Measurements from ENCODE around the gene TGM5. TPM values are rescaled to one million over a fixed set of nuclear protein-coding genes. Genes with fewer than 3 reads are reported as not detected.

Gene TGM5
- total RNA-seq, 4 donors from 2014 or later: not detected

DNA sequence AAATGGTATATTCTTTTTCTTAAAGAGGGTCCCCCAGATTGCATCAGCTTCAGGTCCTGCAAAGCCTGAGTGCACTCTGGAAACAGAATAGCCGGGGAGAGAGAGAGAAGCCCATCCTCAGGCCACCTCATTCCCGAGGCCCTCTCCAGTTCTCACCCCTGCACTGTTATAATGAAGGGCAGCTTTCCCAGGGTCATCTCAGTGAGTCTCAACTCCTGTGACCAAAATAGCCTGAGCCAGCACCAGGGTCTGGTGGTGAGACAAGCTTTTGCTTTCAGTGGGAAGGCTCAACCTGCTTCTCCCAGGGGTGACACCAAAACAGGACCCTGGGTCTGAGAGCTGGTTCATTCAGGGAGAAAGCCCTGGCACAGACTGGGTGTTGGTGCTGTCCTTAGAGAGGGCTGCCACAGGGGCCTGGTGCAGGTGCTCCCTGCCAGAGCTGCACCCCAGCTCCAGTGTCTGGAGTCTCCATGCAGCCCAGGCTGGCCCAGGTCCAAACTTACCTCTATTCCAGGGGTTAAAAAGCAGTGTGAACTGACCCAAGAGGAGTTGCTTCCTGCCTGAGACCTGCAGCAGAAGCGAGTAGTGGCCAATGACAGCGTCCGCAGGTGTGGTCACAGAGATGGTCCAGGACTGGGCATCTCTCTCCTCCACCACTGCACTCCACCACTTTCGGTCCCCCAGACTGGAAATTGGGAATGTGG lies 52.0 kb downstream of the TGM5 start:
- Histone ChIP-seq H3K4me3 (no peak overlapping the region), H3K27me3 (no peaks in the 10 kb centered on the region), H3K36me3 (no peaks in the 10 kb centered on the region), H3K27ac (no peak overlapping the region), H3K4me1 (no peaks in the 10 kb centered on the region), H3K9me3 (peaks cover 0 to 3% (median 0%) of the 10 kb centered on the region in 4 donors)
- TF ChIP-seq EP300 (IDR thresholded peaks at IDR 0.05): no peak
- no peak for TF ChIP-seq POLR2A (IDR thresholded peaks at IDR 0.05)
- TF ChIP-seq, protein P1, sequence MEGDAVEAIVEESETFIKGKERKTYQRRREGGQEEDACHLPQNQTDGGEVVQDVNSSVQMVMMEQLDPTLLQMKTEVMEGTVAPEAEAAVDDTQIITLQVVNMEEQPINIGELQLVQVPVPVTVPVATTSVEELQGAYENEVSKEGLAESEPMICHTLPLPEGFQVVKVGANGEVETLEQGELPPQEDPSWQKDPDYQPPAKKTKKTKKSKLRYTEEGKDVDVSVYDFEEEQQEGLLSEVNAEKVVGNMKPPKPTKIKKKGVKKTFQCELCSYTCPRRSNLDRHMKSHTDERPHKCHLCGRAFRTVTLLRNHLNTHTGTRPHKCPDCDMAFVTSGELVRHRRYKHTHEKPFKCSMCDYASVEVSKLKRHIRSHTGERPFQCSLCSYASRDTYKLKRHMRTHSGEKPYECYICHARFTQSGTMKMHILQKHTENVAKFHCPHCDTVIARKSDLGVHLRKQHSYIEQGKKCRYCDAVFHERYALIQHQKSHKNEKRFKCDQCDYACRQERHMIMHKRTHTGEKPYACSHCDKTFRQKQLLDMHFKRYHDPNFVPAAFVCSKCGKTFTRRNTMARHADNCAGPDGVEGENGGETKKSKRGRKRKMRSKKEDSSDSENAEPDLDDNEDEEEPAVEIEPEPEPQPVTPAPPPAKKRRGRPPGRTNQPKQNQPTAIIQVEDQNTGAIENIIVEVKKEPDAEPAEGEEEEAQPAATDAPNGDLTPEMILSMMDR (IDR thresholded peaks at IDR 0.05): no peak
- 83 to 87% methylated on average over 4 to 6 of the region's 6 CpGs for WGBS, 2 donors
- DNase-seq (ENCODE audit: low spot score in 2 of 2): no peak

DNA sequence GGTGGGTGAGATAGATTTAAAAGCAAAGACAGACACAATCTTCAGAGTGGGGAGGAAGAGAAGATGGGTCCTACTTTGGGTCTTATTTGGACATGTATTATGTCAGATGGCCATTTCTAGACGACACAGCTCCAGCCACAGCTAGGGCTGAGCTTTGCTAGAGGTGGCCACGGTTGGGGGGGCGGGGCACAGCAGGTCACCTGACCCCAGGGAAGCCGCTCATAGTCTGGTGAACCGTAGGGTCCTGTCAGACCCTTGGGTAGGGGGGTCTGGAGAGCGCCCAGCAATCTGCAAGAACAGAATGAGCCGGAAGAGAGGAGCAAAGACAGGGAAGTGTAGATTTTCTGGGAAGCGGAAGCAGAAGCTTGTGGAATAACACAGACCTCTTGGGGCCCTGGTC lies 52.6 kb downstream of the TGM5 start:
- Histone ChIP-seq H3K36me3 (no peaks in the 10 kb centered on the region), H3K4me3 (no peak overlapping the region), H3K27me3 (no peaks in the 10 kb centered on the region), H3K9me3 (peaks cover 0 to 3% (median 0%) of the 10 kb centered on the region in 4 donors), H3K27ac (no peak overlapping the region), H3K4me1 (no peaks in the 10 kb centered on the region)
- no peak for DNase-seq (ENCODE audit: low spot score in 2 of 2)
- TF ChIP-seq POLR2A (IDR thresholded peaks at IDR 0.05) (no peak), EP300 (IDR thresholded peaks at IDR 0.05) (no peak)
- TF ChIP-seq, protein P1 (IDR thresholded peaks at IDR 0.05): no peak
- WGBS, 2 donors: 59 to 61% methylated on average over 8 of the region's 8 CpGs

DNA sequence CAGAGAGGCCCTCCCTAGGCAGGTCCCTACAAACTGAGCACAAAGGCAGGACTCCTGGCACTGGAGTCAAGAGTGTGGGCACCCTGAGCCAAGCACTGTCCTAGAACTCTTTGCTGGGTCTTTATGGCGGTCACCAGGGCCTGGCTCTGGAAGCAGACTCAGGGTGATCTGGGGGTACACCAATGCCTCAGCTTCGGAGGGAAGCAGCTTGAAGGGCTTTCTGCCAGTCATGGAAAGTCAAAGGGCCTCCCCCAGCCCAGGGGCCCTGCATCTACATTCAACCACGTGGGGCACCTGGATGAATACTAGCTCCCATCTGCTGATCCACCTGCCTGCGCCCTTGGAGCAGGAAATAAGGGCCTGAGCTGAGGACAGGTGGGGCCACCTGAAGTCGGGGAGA lies 53.3 kb downstream of the TGM5 start:
- H3K27me3 ChIP-seq: no peaks in the 10 kb centered on the region
- WGBS, 2 donors: 88% methylated on average over 5 of the region's 5 CpGs
- TF ChIP-seq, protein P1 (IDR thresholded peaks at IDR 0.05): no peak
- TF ChIP-seq EP300 (IDR thresholded peaks at IDR 0.05): no peak

DNA sequence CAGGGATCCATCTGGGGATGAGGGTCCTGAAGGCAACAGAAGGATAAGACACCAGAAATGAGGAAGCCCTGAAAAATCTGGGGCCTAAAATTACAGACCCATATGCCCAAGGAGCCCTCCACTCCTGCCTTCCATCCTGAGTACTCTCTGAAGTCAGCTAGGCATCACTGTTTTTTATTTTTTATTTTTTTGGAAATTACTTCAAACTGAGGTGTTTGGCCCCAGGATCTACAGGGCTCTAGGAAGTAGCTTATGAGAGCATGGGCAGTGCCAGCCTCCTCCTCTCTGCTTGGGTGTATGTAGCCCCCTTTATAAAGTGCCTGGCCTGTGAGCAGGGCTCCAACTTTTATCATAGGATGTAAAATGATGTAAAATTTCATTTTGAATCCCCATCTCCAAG lies 53.8 kb downstream of the TGM5 start:
- no peak for DNase-seq (ENCODE audit: low spot score in 2 of 2)
- H3K36me3 ChIP-seq: no peaks in the 10 kb centered on the region
- no peaks in the 10 kb centered on the region for H3K27me3 ChIP-seq
- no peaks in the 10 kb centered on the region for H3K4me1 ChIP-seq
- no peak overlapping the region for H3K4me3 ChIP-seq
- TF ChIP-seq EP300 (IDR thresholded peaks at IDR 0.05) (no peak), POLR2A (IDR thresholded peaks at IDR 0.05) (no peak)
- TF ChIP-seq, protein P1 (IDR thresholded peaks at IDR 0.05): no peak
- H3K9me3 ChIP-seq: peaks cover 0 to 3% (median 0%) of the 10 kb centered on the region in 4 donors
- no peak overlapping the region for H3K27ac ChIP-seq

More for the DNA sequence above, 53.3 kb downstream of the TGM5 start:
- Histone ChIP-seq H3K9me3 (peaks cover 0 to 3% (median 0%) of the 10 kb centered on the region in 4 donors), H3K36me3 (no peaks in the 10 kb centered on the region), H3K4me1 (no peaks in the 10 kb centered on the region), H3K4me3 (no peak overlapping the region), H3K27ac (no peak overlapping the region)
- DNase-seq (ENCODE audit: low spot score in 2 of 2): no peak

DNA sequence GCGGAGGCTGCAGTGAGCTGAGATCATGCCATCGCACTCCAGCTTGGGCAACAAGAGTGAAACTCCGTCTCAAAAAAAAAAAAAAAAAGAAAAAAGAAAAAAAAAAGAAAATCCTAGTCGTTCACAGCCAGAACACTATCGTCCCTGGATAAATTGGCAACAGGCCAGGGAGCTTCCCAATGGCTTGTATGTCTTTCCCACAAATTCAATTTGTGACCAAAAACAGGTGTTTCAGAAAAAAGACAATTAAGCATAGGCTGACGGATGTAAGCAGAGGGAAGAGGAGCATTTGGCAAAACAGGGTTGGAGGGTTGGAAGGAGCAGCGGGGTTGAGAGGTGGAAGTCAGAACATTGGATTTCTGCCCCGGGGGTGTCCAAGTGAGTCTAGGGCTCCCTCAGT lies 54.4 kb downstream of the TGM5 start:
- TF ChIP-seq POLR2A (IDR thresholded peaks at IDR 0.05): no peak
- TF ChIP-seq, protein P1 (IDR thresholded peaks at IDR 0.05): no peak
- TF ChIP-seq EP300 (IDR thresholded peaks at IDR 0.05): no peak
- H3K4me1 ChIP-seq: no peaks in the 10 kb centered on the region
- DNase-seq (ENCODE audit: low spot score in 2 of 2): no peak
- no peaks in the 10 kb centered on the region for H3K36me3 ChIP-seq
- no peak overlapping the region for H3K27ac ChIP-seq
- no peak overlapping the region for H3K4me3 ChIP-seq
- WGBS, 2 donors: 68% methylated on average over 8 of the region's 8 CpGs
- peaks cover 0 to 3% (median 0%) of the 10 kb centered on the region in 4 donors for H3K9me3 ChIP-seq
- H3K27me3 ChIP-seq: no peaks in the 10 kb centered on the region
